ENCODE results near the gene UTS2B.

DNA sequence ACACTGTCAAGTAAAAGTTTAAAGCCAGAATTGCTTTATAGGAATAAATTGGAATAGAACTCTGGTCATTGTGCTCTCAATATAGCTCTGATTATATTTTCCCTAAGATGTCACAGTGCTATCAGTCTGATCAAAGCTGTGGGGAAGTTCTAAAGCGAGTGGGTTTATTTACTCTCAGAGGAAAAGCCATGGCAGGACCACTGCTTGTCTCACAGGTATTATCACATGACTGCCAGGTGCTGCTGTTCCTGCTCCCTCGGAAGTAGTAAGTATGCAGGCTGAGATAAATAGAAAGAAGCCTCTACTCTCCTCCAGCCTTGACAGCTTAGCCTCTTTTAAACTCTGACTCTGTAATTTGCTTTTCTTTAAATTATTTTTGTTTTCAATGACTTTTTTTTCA is 49.1 kb upstream of the UTS2B start:
- TF ChIP-seq, protein P1, sequence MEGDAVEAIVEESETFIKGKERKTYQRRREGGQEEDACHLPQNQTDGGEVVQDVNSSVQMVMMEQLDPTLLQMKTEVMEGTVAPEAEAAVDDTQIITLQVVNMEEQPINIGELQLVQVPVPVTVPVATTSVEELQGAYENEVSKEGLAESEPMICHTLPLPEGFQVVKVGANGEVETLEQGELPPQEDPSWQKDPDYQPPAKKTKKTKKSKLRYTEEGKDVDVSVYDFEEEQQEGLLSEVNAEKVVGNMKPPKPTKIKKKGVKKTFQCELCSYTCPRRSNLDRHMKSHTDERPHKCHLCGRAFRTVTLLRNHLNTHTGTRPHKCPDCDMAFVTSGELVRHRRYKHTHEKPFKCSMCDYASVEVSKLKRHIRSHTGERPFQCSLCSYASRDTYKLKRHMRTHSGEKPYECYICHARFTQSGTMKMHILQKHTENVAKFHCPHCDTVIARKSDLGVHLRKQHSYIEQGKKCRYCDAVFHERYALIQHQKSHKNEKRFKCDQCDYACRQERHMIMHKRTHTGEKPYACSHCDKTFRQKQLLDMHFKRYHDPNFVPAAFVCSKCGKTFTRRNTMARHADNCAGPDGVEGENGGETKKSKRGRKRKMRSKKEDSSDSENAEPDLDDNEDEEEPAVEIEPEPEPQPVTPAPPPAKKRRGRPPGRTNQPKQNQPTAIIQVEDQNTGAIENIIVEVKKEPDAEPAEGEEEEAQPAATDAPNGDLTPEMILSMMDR (IDR thresholded peaks at IDR 0.05; ENCODE audit: low read depth, low read length, missing input control), result no peak
- TF ChIP-seq, protein P2, sequence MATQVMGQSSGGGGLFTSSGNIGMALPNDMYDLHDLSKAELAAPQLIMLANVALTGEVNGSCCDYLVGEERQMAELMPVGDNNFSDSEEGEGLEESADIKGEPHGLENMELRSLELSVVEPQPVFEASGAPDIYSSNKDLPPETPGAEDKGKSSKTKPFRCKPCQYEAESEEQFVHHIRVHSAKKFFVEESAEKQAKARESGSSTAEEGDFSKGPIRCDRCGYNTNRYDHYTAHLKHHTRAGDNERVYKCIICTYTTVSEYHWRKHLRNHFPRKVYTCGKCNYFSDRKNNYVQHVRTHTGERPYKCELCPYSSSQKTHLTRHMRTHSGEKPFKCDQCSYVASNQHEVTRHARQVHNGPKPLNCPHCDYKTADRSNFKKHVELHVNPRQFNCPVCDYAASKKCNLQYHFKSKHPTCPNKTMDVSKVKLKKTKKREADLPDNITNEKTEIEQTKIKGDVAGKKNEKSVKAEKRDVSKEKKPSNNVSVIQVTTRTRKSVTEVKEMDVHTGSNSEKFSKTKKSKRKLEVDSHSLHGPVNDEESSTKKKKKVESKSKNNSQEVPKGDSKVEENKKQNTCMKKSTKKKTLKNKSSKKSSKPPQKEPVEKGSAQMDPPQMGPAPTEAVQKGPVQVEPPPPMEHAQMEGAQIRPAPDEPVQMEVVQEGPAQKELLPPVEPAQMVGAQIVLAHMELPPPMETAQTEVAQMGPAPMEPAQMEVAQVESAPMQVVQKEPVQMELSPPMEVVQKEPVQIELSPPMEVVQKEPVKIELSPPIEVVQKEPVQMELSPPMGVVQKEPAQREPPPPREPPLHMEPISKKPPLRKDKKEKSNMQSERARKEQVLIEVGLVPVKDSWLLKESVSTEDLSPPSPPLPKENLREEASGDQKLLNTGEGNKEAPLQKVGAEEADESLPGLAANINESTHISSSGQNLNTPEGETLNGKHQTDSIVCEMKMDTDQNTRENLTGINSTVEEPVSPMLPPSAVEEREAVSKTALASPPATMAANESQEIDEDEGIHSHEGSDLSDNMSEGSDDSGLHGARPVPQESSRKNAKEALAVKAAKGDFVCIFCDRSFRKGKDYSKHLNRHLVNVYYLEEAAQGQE (IDR thresholded peaks at IDR 0.05), result no peak
- TF ChIP-seq RAD21 (IDR thresholded peaks at IDR 0.05) (no peak), SP1 (IDR thresholded peaks at IDR 0.05) (no peak), JUND (IDR thresholded peaks at IDR 0.05) (no peak), YY1 (IDR thresholded peaks at IDR 0.05) (no peak), NR2F2 (IDR thresholded peaks at IDR 0.05) (no peak), HNF4G (IDR thresholded peaks at IDR 0.05) (no peak)
- TF ChIP-seq, protein P3, sequence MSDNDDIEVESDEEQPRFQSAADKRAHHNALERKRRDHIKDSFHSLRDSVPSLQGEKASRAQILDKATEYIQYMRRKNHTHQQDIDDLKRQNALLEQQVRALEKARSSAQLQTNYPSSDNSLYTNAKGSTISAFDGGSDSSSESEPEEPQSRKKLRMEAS (IDR thresholded peaks at IDR 0.05), result no peak
- TF ChIP-seq, protein P4, sequence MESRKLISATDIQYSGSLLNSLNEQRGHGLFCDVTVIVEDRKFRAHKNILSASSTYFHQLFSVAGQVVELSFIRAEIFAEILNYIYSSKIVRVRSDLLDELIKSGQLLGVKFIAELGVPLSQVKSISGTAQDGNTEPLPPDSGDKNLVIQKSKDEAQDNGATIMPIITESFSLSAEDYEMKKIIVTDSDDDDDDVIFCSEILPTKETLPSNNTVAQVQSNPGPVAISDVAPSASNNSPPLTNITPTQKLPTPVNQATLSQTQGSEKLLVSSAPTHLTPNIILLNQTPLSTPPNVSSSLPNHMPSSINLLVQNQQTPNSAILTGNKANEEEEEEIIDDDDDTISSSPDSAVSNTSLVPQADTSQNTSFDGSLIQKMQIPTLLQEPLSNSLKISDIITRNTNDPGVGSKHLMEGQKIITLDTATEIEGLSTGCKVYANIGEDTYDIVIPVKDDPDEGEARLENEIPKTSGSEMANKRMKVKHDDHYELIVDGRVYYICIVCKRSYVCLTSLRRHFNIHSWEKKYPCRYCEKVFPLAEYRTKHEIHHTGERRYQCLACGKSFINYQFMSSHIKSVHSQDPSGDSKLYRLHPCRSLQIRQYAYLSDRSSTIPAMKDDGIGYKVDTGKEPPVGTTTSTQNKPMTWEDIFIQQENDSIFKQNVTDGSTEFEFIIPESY (IDR thresholded peaks at IDR 0.05), result no peak

Data from liver (tissue), 3 donors.